Measurements from ENCODE around the gene TXNIP. TPM values are rescaled to one million over a fixed set of nuclear protein-coding genes. Genes with fewer than 3 reads are reported as not detected.

TXNIP gene
- total and polyA plus RNA-seq, 2 donors (not counting 1 experiment from before 2014, with no cell fraction given), result 542 to 1,651 TPM

GRCh38 chr1:145997718-145998023, 1.3 kb upstream of the TXNIP start:
- H3K27ac Mint-ChIP-seq, result peak overlapping the region; percentile 100
- ChIA-PET POLR2A (interaction anchor here (0.7 to 12.1 kb wide), 9 partner anchors 9 to 138 kb away, joined by 3 to 131 read pairs (median 4); partner anchors contain the start of genes ANKRD34A, PEX11B, PIAS3 and POLR3GL), CTCF (interaction anchor here (0.6 to 14.8 kb wide), 7 partner anchors 9 to 152 kb away, joined by 3 to 207 read pairs (median 8); partner anchors contain the start of genes ANKRD34A, NUDT17, POLR3GL and RBM8A)
- H3K79me2 ChIP-seq (ENCODE audit: control insufficient read depth, insufficient read depth, low read length), result peaks cover 50% of the 10 kb centered on the region
- H3K4me3 Mint-ChIP-seq, result peak overlapping the region; percentile 95
- TF ChIP-seq CTCF (IDR thresholded peaks at IDR 0.05) (no peak), EZH2 (IDR thresholded peaks at IDR 0.05; ENCODE audit: borderline replicate concordance, insufficient read depth, low read depth, low read length, poor library complexity, severe bottlenecking) (no peak)
- DNase-seq, result peak; percentile 44
- peak overlapping the region; percentile 82 to 96 for H3K27ac ChIP-seq (ENCODE audit: low read length in 2 of 2)
- peak overlapping the region; percentile 81 to 100 (median 95) for H3K4me3 ChIP-seq (ENCODE audit: control extremely low read depth in 1 of 5, extremely low read depth in 1 of 5, insufficient read depth in 1 of 5, low read depth in 2 of 5, low read length in 4 of 5)
- no peaks in the 10 kb centered on the region for H3K9me3 ChIP-seq (ENCODE audit: control extremely low read depth in 1 of 3, control insufficient read depth in 2 of 3, insufficient read depth in 1 of 3, low read length in 2 of 3)
- H3K36me3 ChIP-seq (replicated peaks in 1 of 2; ENCODE audit: control extremely low read depth in 1 of 2, control insufficient read depth in 1 of 2, extremely low read depth in 1 of 2, insufficient read depth in 2 of 2, low read length in 1 of 2), result peaks cover 12 to 35% of the 10 kb centered on the region in 2 experiments
- H3K4me2 ChIP-seq (replicated peaks; ENCODE audit: low read depth, low read length, poor library complexity, severe bottlenecking), result peak overlapping the region; percentile 80
- intact Hi-C loops (cut with micrococcal nuclease), result loop anchor here (1.0 to 5.0 kb wide), 4 partner anchors 10 to 140 kb away; partner anchors contain the start of genes PEX11B and PIAS3
- H3K27me3 Mint-ChIP-seq, result no peaks in the 10 kb centered on the region
- no peak overlapping the region for H2AFZ ChIP-seq (ENCODE audit: insufficient read depth, low read depth, low read length, poor library complexity, severe bottlenecking)
- peak overlapping the region; percentile 81 for H3K9ac ChIP-seq (ENCODE audit: low read length)
- ATAC-seq (ENCODE audit: low read depth), result no peak
- H4K20me1 ChIP-seq (ENCODE audit: control insufficient read depth, insufficient read depth, low read length, poor library complexity, severe bottlenecking), result peaks cover 36% of the 10 kb centered on the region
- WGBS (ENCODE audit: insufficient coverage), result no CpG with 5 or more reads among the region's 3 CpGs
- H3K9me3 Mint-ChIP-seq (ENCODE audit: insufficient read depth), result no peaks in the 10 kb centered on the region
- peaks cover 69% of the 10 kb centered on the region for H3K4me1 Mint-ChIP-seq
- H3K4me1 ChIP-seq (ENCODE audit: control insufficient read depth in 2 of 2, insufficient read depth in 2 of 2, low read length in 2 of 2), result peaks cover 49 to 61% of the 10 kb centered on the region in 2 donors
- no peaks in the 10 kb centered on the region for H3K27me3 ChIP-seq (replicated peaks in 1 of 4; ENCODE audit: control extremely low read depth in 1 of 4, control insufficient read depth in 3 of 4, insufficient read depth in 4 of 4, low read length in 3 of 4)

GRCh38 chr1:145997016-145997717, 788 bp upstream of the TXNIP start:
- TF ChIP-seq CTCF (IDR thresholded peaks at IDR 0.05) (no peak), EZH2 (IDR thresholded peaks at IDR 0.05; ENCODE audit: borderline replicate concordance, insufficient read depth, low read depth, low read length, poor library complexity, severe bottlenecking) (no peak)
- POLR2A ChIA-PET, result interaction anchor here (1.0 to 12.1 kb wide), 6 partner anchors 10 to 78 kb away, joined by 4 to 131 read pairs (median 18); partner anchors contain the start of gene PEX11B
- CTCF ChIA-PET, result interaction anchor here (0.6 to 14.8 kb wide), 8 partner anchors 8 to 152 kb away, joined by 3 to 207 read pairs (median 6); partner anchors contain the start of genes LIX1L, NUDT17 and RBM8A
- Histone ChIP-seq H3K4me3 (ENCODE audit: control extremely low read depth in 1 of 5, extremely low read depth in 1 of 5, insufficient read depth in 1 of 5, low read depth in 2 of 5, low read length in 4 of 5) (peak overlapping the region; percentile 81 to 100 (median 95)), H3K36me3 (replicated peaks in 1 of 2; ENCODE audit: control extremely low read depth in 1 of 2, control insufficient read depth in 1 of 2, extremely low read depth in 1 of 2, insufficient read depth in 2 of 2, low read length in 1 of 2) (peaks cover 12 to 40% of the 10 kb centered on the region in 2 experiments), H3K9me3 (ENCODE audit: control extremely low read depth in 1 of 3, control insufficient read depth in 2 of 3, insufficient read depth in 1 of 3, low read length in 2 of 3) (no peaks in the 10 kb centered on the region), H3K27me3 (replicated peaks in 1 of 4; ENCODE audit: control extremely low read depth in 1 of 4, control insufficient read depth in 3 of 4, insufficient read depth in 4 of 4, low read length in 3 of 4) (no peaks in the 10 kb centered on the region), H2AFZ (ENCODE audit: insufficient read depth, low read depth, low read length, poor library complexity, severe bottlenecking) (peak overlapping the region; percentile 59), H3K27ac (ENCODE audit: low read length in 2 of 2) (peak overlapping the region; percentile 82 to 96), H3K4me1 (ENCODE audit: control insufficient read depth in 2 of 2, insufficient read depth in 2 of 2, low read length in 2 of 2) (peaks cover 54 to 65% of the 10 kb centered on the region in 2 donors), H3K9ac (ENCODE audit: low read length) (peak overlapping the region; percentile 81), H3K79me2 (ENCODE audit: control insufficient read depth, insufficient read depth, low read length) (peaks cover 54% of the 10 kb centered on the region), H4K20me1 (ENCODE audit: control insufficient read depth, insufficient read depth, low read length, poor library complexity, severe bottlenecking) (peaks cover 39% of the 10 kb centered on the region), H3K4me2 (replicated peaks; ENCODE audit: low read depth, low read length, poor library complexity, severe bottlenecking) (peak overlapping the region; percentile 80)
- H3K27me3 Mint-ChIP-seq, result no peaks in the 10 kb centered on the region
- ATAC-seq (ENCODE audit: low read depth) (peak; percentile 60), DNase-seq (peak; percentile 75)
- peak overlapping the region; percentile 95 for H3K4me3 Mint-ChIP-seq
- H3K27ac Mint-ChIP-seq, result peak overlapping the region; percentile 100
- H3K9me3 Mint-ChIP-seq (ENCODE audit: insufficient read depth), result no peaks in the 10 kb centered on the region
- H3K4me1 Mint-ChIP-seq, result peaks cover 73% of the 10 kb centered on the region
- intact Hi-C loops (cut with micrococcal nuclease), result loop anchor here (1.0 to 5.0 kb wide), 4 partner anchors 10 to 140 kb away; partner anchors contain the start of genes PEX11B and PIAS3
- 0% methylated on average over 3 of the region's 12 CpGs for WGBS (ENCODE audit: insufficient coverage)

Data from B cell (primary cell).